ENCODE data around the gene ETAA1.

Gene ETAA1

DNA sequence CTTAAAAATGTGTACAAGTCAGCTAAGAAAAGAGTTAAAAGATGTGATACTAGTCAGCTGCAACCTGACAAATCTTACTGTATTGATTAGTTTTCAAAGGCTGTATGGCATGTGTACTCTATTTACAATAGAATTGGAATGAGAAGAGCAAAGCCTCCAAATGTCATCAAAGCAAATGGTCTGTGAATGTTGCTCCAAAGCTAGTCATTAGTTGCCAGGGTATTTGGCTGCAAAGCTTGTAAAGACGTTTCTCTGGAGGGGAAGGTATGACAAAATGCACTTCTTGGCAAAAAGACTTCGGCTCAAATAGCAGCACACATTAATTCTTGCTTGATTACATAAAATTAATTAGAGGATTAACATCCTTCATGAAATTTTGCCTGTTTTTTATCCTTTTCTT lies 59.3 kb downstream of the ETAA1 start:
- TF ChIP-seq EZH2phosphoT487 (IDR thresholded peaks at IDR 0.05; ENCODE audit: borderline replicate concordance, low read length) = no peak
- TF ChIP-seq, protein P1, sequence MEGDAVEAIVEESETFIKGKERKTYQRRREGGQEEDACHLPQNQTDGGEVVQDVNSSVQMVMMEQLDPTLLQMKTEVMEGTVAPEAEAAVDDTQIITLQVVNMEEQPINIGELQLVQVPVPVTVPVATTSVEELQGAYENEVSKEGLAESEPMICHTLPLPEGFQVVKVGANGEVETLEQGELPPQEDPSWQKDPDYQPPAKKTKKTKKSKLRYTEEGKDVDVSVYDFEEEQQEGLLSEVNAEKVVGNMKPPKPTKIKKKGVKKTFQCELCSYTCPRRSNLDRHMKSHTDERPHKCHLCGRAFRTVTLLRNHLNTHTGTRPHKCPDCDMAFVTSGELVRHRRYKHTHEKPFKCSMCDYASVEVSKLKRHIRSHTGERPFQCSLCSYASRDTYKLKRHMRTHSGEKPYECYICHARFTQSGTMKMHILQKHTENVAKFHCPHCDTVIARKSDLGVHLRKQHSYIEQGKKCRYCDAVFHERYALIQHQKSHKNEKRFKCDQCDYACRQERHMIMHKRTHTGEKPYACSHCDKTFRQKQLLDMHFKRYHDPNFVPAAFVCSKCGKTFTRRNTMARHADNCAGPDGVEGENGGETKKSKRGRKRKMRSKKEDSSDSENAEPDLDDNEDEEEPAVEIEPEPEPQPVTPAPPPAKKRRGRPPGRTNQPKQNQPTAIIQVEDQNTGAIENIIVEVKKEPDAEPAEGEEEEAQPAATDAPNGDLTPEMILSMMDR (IDR thresholded peaks at IDR 0.05; ENCODE audit: low read depth, low read length, poor library complexity, severe bottlenecking) = no peak
- H3K4me1 ChIP-seq (ENCODE audit: control insufficient read depth, low read length) = no peaks in the 10 kb centered on the region
- H3K27ac ChIP-seq (ENCODE audit: low read depth, low read length) = no peak overlapping the region
- no peak overlapping the region for H3K4me3 ChIP-seq (ENCODE audit: low read length)
- H3K36me3 ChIP-seq (ENCODE audit: control insufficient read depth, low read length) = no peaks in the 10 kb centered on the region
- no peaks in the 10 kb centered on the region for H3K79me2 ChIP-seq (ENCODE audit: control insufficient read depth, low read length)
- H3K9me3 ChIP-seq (ENCODE audit: control insufficient read depth, insufficient read depth, low read length) = no peaks in the 10 kb centered on the region
- H3K27me3 ChIP-seq (ENCODE audit: control insufficient read depth, low read length) = no peaks in the 10 kb centered on the region
- H4K20me1 ChIP-seq (ENCODE audit: control insufficient read depth, insufficient read depth, low read depth, low read length) = no peaks in the 10 kb centered on the region
- H3K9me2 ChIP-seq (replicated peaks; ENCODE audit: control insufficient read depth, low read length) = no peaks in the 10 kb centered on the region
- no peak overlapping the region for H3K4me2 ChIP-seq (ENCODE audit: low read length)
- no peaks in the 10 kb centered on the region for H3F3A ChIP-seq (ENCODE audit: control insufficient read depth, insufficient read depth)

DNA sequence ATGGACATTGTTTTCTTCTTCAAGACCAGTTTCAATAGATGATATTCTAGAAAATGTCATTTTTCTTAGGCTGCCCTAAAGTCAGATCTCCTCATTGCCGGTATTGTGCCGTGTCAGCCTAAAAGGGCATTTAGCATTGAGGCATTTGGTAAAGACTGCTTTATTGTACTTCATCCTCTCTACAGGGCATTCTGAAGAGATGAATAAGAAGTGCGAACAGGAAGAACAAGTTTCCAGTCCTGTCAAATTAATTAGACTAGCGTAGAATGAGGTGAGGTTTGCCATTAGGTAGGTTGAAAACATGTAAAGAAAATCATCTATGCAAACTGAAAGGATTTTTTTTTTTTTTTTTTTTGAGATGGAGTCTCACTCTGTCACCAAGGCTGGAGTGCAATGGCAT lies 60.6 kb downstream of the ETAA1 start:
- Histone ChIP-seq H3K4me3 (ENCODE audit: low read length) (no peak overlapping the region), H3K9me2 (replicated peaks; ENCODE audit: control insufficient read depth, low read length) (no peaks in the 10 kb centered on the region), H3K79me2 (ENCODE audit: control insufficient read depth, low read length) (no peaks in the 10 kb centered on the region), H3K9me3 (ENCODE audit: control insufficient read depth, insufficient read depth, low read length) (no peaks in the 10 kb centered on the region), H3K4me2 (ENCODE audit: low read length) (no peak overlapping the region), H3K4me1 (ENCODE audit: control insufficient read depth, low read length) (no peaks in the 10 kb centered on the region), H3K27ac (ENCODE audit: low read depth, low read length) (no peak overlapping the region), H3K27me3 (ENCODE audit: control insufficient read depth, low read length) (no peaks in the 10 kb centered on the region), H4K20me1 (ENCODE audit: control insufficient read depth, insufficient read depth, low read depth, low read length) (no peaks in the 10 kb centered on the region), H3K36me3 (ENCODE audit: control insufficient read depth, low read length) (no peaks in the 10 kb centered on the region), H3F3A (ENCODE audit: control insufficient read depth, insufficient read depth) (no peaks in the 10 kb centered on the region)
- no peak for TF ChIP-seq EZH2phosphoT487 (IDR thresholded peaks at IDR 0.05; ENCODE audit: borderline replicate concordance, low read length)
- TF ChIP-seq, protein P1 (IDR thresholded peaks at IDR 0.05; ENCODE audit: low read depth, low read length, poor library complexity, severe bottlenecking) = no peak

DNA sequence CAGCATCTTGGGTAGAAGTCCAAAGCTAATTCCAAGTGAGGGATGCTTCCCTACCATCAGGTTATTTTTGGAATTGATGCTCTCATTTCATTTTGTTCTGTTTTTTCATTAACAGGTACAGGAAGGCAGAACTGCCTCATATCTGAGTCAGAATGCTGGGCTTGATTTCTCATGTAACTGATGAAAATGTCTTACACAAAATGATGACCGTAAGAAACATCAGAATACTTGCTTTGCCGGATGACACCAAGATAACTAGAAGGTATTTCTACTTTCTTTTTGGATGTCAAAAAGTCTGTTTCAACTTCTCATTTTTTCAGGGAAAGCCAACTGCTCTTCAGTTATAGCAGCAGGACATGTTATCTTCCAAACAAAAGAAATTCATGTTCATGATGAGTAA lies 62.6 kb downstream of the ETAA1 start:
- H3K27me3 ChIP-seq (ENCODE audit: control insufficient read depth, low read length) = no peaks in the 10 kb centered on the region

More for the DNA sequence above, 62.6 kb downstream of the ETAA1 start:
- no peak overlapping the region for H3K27ac ChIP-seq (ENCODE audit: low read depth, low read length)
- no peaks in the 10 kb centered on the region for H3K9me3 ChIP-seq (ENCODE audit: control insufficient read depth, insufficient read depth, low read length)
- H4K20me1 ChIP-seq (ENCODE audit: control insufficient read depth, insufficient read depth, low read depth, low read length) = no peaks in the 10 kb centered on the region
- H3K4me3 ChIP-seq (ENCODE audit: low read length) = no peak overlapping the region
- no peak overlapping the region for H3K4me2 ChIP-seq (ENCODE audit: low read length)
- no peaks in the 10 kb centered on the region for H3K36me3 ChIP-seq (ENCODE audit: control insufficient read depth, low read length)
- TF ChIP-seq, protein P1 (IDR thresholded peaks at IDR 0.05; ENCODE audit: low read depth, low read length, poor library complexity, severe bottlenecking) = no peak
- TF ChIP-seq EZH2phosphoT487 (IDR thresholded peaks at IDR 0.05; ENCODE audit: borderline replicate concordance, low read length) = no peak
- no peaks in the 10 kb centered on the region for H3K79me2 ChIP-seq (ENCODE audit: control insufficient read depth, low read length)
- no peaks in the 10 kb centered on the region for H3K9me2 ChIP-seq (replicated peaks; ENCODE audit: control insufficient read depth, low read length)
- H3K4me1 ChIP-seq (ENCODE audit: control insufficient read depth, low read length) = no peaks in the 10 kb centered on the region
- no peaks in the 10 kb centered on the region for H3F3A ChIP-seq (ENCODE audit: control insufficient read depth, insufficient read depth)

Measured in DOHH2 (cell line).